K562 (cell line): ENCODE data around the gene ANP32B. TPM values are rescaled to one million over a fixed set of nuclear protein-coding genes. Genes with fewer than 3 reads are reported as not detected.
A peak's percentile ranks its signal among the peaks of the same experiment; 100 is the strongest.

Experiments used
- ATAC-seq: fragments of 200-7000 bp; cut with Tn5 transposase; 3 replicates; pipeline ENCODE4 v1.9.1; 2020; ENCODE audit warnings: moderate library complexity
- BruUV-seq: library from RNA; stranded (reverse); fragments of 400-500 nt; replicated peaks from 2 replicates; lab custom pipeline; 2021; lab: Mats Ljungman, UMichigan
- CTCF ChIA-PET: fragments of 300-600 bp; formaldehyde crosslinking; extraction: SDS; loops from one replicate; lab custom pipeline; 2021; ENCODE audit warnings: low intra/inter-chr PET ratio; lab: Yijun Ruan, JAX
- POLR2A ChIA-PET: fragments of 300-600, 350-650 bp; sonication (Branson Sonifier 250); formaldehyde crosslinking; extraction: SDS; loops from one replicate; lab custom pipeline; 2021; ENCODE audit warnings: antibody characterized with exemption, inconsistent platforms; lab: Yijun Ruan, JAX
- DNase-seq, 4 experiments: peaks; one replicate each; pipeline versions ENCODE4 v3.0.0 to v3.0.0-alpha.2; 2011 to 2018; ENCODE audit warnings: low spot score in 3 of 4, mixed read lengths in 3 of 4; ENCODE audit errors: extremely low read depth in 1 of 4
- FAIRE-seq: peaks from 2 replicates; lab custom pipeline; 2011; peaks lifted over from hg19 to GRCh38; lab: Jason Lieb, UNC
- H2AFZ ChIP-seq: 2 replicates; pipeline ENCODE4 v1.6.0; 2011; ENCODE audit warnings: low read depth, low read length, control low read depth, inconsistent platforms
- H3K27ac ChIP-seq: fragments of 200-600 bp; 3 replicates; pipeline ENCODE4 v1.8.0; 2011; ENCODE audit warnings: low read depth, mild to moderate bottlenecking, control low read depth, inconsistent platforms, low read length, moderate library complexity, mixed read lengths; ENCODE audit errors: extremely low read depth
- H3K27me3 ChIP-seq, 2 experiments: fragments of 300-600 bp in 1 of 2; 2 replicates in 1 of 2; 3 replicates in 1 of 2; pipeline versions ENCODE4 v1.6.0 to v1.8.0; 2011; ENCODE audit warnings: inconsistent platforms in 2 of 2, low read length in 2 of 2, mild to moderate bottlenecking in 1 of 2, mixed read lengths in 1 of 2, moderate library complexity in 1 of 2; ENCODE audit not compliant: control insufficient read depth in 2 of 2, insufficient read depth in 2 of 2
- H3K36me3 ChIP-seq: fragments of 300-600 bp; 3 replicates; pipeline ENCODE4 v1.8.0; 2011; ENCODE audit warnings: mild to moderate bottlenecking, low read length, inconsistent platforms; ENCODE audit not compliant: control insufficient read depth, insufficient read depth
- H3K4me1 ChIP-seq, 2 experiments: fragments of 200-600 bp in 1 of 2; replicated peaks in 1 of 2; 2 replicates in 1 of 2; 3 replicates in 1 of 2; pipeline versions ENCODE4 v1.5.1 to v1.8.0; 2011; ENCODE audit warnings: inconsistent platforms in 2 of 2, low read length in 2 of 2, mild to moderate bottlenecking in 1 of 2, mixed read lengths in 1 of 2, moderate library complexity in 1 of 2; ENCODE audit not compliant: control insufficient read depth in 2 of 2, insufficient read depth in 2 of 2
- H3K4me2 ChIP-seq: 2 replicates; pipeline ENCODE4 v1.6.1; 2011; ENCODE audit warnings: low read length, control low read depth, inconsistent platforms, mixed read lengths; ENCODE audit not compliant: insufficient read depth
- H3K4me3 ChIP-seq: fragments of 200-600 bp; sonication (generic), shearing (Covaris generic); 2 replicates; pipeline ENCODE4 v1.5.1; 2016; ENCODE audit warnings: control low read depth, inconsistent platforms
- H3K79me2 ChIP-seq: fragments of 200-600 bp; 3 replicates; pipeline ENCODE4 v1.8.0; 2011; ENCODE audit warnings: low read length, inconsistent platforms; ENCODE audit not compliant: control insufficient read depth, insufficient read depth
- H3K9ac ChIP-seq, 2 experiments: 2 replicates each; pipeline versions ENCODE4 v1.6.0 to v1.6.1; 2011; ENCODE audit warnings: low read depth in 2 of 2, low read length in 2 of 2, control low read depth in 1 of 2, inconsistent platforms in 1 of 2, mild to moderate bottlenecking in 1 of 2, mixed read lengths in 1 of 2; ENCODE audit not compliant: insufficient read depth in 1 of 2
- H3K9me1 ChIP-seq: one replicate; pipeline ENCODE4 v1.6.0; 2011; ENCODE audit warnings: inconsistent platforms, mild to moderate bottlenecking, low read length, moderate library complexity; ENCODE audit not compliant: control insufficient read depth, insufficient read depth
- H3K9me3 ChIP-seq: replicated peaks from 2 replicates; pipeline ENCODE4 v1.5.1; 2011; ENCODE audit warnings: low read depth, low read length, inconsistent platforms; ENCODE audit not compliant: control insufficient read depth, insufficient read depth
- H4K20me1 ChIP-seq: replicated peaks from 2 replicates; pipeline ENCODE4 v1.6.1; 2011; ENCODE audit warnings: low read length, inconsistent platforms, mixed read lengths; ENCODE audit not compliant: control insufficient read depth, insufficient read depth
- ILK ChIP-seq: fragments of 450-650 bp; IDR thresholded peaks from 2 replicates; pipeline ENCODE4 v1.6.1; 2016; ENCODE audit warnings: missing genetic modification characterization, low read depth, mild to moderate bottlenecking, missing compliant biosample characterization, moderate library complexity, borderline replicate concordance
- KLF1 ChIP-seq: fragments of 450-650 bp; IDR thresholded peaks from 2 replicates; pipeline ENCODE4 v1.6.1; 2016; ENCODE audit warnings: missing genetic modification characterization, missing compliant biosample characterization
- KLF13 ChIP-seq: fragments of 450-650 bp; IDR thresholded peaks from 2 replicates; pipeline ENCODE4 v1.6.1; 2016; ENCODE audit warnings: missing genetic modification characterization, low read depth, mild to moderate bottlenecking, missing compliant biosample characterization, moderate library complexity, borderline replicate concordance
- POLR2H ChIP-seq: IDR thresholded peaks from 2 replicates; pipeline ENCODE4 v1.6.1; 2016; ENCODE audit warnings: missing genetic modification characterization, low read depth, mild to moderate bottlenecking, control low read depth, missing compliant biosample characterization, moderate library complexity
- SAFB2 ChIP-seq: fragments of 200-400 bp; formaldehyde crosslinking; IDR thresholded peaks from 2 replicates; pipeline ENCODE4 v1.6.1; 2018; ENCODE audit warnings: borderline replicate concordance, low read length, low read depth, moderate library complexity; ENCODE audit not compliant: severe bottlenecking
- SMARCA4 ChIP-seq: fragments of 450-650 bp; IDR thresholded peaks from 2 replicates; pipeline ENCODE4 v1.6.1; 2016
- SUPT5H ChIP-seq: fragments of 450-650 bp; IDR thresholded peaks from 2 replicates; pipeline ENCODE4 v1.6.1; 2016
- TSC22D4 ChIP-seq: fragments of 450-650 bp; IDR thresholded peaks from 2 replicates; pipeline ENCODE4 v1.6.1; 2016; ENCODE audit warnings: missing genetic modification characterization, missing biosample characterization, control low read depth
- ZBED1 ChIP-seq: IDR thresholded peaks from 2 replicates; pipeline ENCODE4 v1.6.1; 2014
- ZBTB12 ChIP-seq: fragments of 250-450 bp; sonication (Bioruptor Pico); IDR thresholded peaks from 2 replicates; pipeline ENCODE4 v1.4.0; 2020
- ZBTB49 ChIP-seq: sonication (generic); formaldehyde crosslinking; IDR thresholded peaks from 2 replicates; pipeline ENCODE4 v1.8.0; 2022; ENCODE audit warnings: missing genetic modification reagents, mild to moderate bottlenecking, borderline replicate concordance
- ZNF184 ChIP-seq: sonication (generic); formaldehyde crosslinking; IDR thresholded peaks from 2 replicates; pipeline ENCODE4 v1.5.0; 2020; ENCODE audit warnings: missing genetic modification reagents
- ZNF354B ChIP-seq: fragments of 250-450 bp; sonication (Bioruptor Pico); IDR thresholded peaks from 2 replicates; pipeline ENCODE4 v1.4.0; 2020
- ZNF639 ChIP-seq, 2 experiments: fragments of 200-800 bp in 1 of 2; sonication (Bioruptor generic) in 1 of 2; sonication (generic) in 1 of 2; formaldehyde crosslinking in 1 of 2; IDR thresholded peaks in 1 of 2; conservative IDR thresholded peaks in 1 of 2; 2 replicates each; pipeline versions ENCODE4 v1.5.0 to v1.6.1; 2016 to 2020; ENCODE audit warnings: missing compliant biosample characterization in 1 of 2, missing genetic modification characterization in 1 of 2, missing genetic modification reagents in 1 of 2
- WGBS: fragments of 100-300 bp; shearing (Covaris generic); methylation state at CpG from one replicate; pipeline ENCODE4 v1.1.6; 2016; ENCODE audit warnings: low coverage, mixed read lengths; ENCODE audit not compliant: insufficient coverage; ENCODE audit errors: missing lambda C conversion rate; 5-methylcytosine and 5-hydroxymethylcytosine counted together
- in situ Hi-C: fragments of 300-500 bp; cut with MboI; formaldehyde crosslinking; loops from 4 replicates; pipeline ENCODE4 v1.15.0; 2018; ENCODE audit warnings: inconsistent platforms, mixed read lengths
- intact Hi-C: fragments of 100-400 bp; cut with micrococcal nuclease; formaldehyde crosslinking; loops from 2 replicates; pipeline ENCODE4 v1.14.2; 2022
- polyA plus RNA-seq, 8 experiments: library from polyadenylated mRNA; depleted of rRNA in 4 of 8; stranded (reverse) in 5 of 8; unstranded in 3 of 8; fragments of >200 nt; fragmentation: Nextera tagmentation in 2 of 8; fragmentation: Illumina TruSeq in 1 of 8; extraction: Ambion mirVana in 2 of 8; extraction: Trizol in 1 of 8; gene quantifications; 2 replicates each; pipeline versions ENCODE4 v1.2.1 to v1.2.3, GENCODE V29; 2011 to 2014; ENCODE audit warnings: inconsistent platforms in 1 of 8, missing spikeins in 1 of 8
- total RNA-seq, 7 experiments: library from RNA; depleted of rRNA in 6 of 7; stranded (reverse); fragments of >200 nt in 6 of 7; fragmentation: Illumina TruSeq in 2 of 7; extraction: Trizol in 2 of 7; gene quantifications; 2 replicates each; pipeline versions ENCODE4 v1.2.1 to v1.2.3, GENCODE V29; 2011 to 2021; ENCODE audit warnings: low replicate concordance in 1 of 7

Gene ANP32B
- total and polyA plus RNA-seq, 9 of the 15 experiments (the other 6 are each of a cell fraction or from before 2014, with no cell fraction given): 68.9 to 815 (median 141) TPM

GRCh38 chr9:98047002-98047401 lies 63.9 kb downstream of the ANP32B start (continued):
- TF ChIP-seq TSC22D4 (tag): no peak

GRCh38 chr9:98049288-98050072 lies 66.3 kb downstream of the ANP32B start:
- Histone ChIP-seq H4K20me1 (no peaks in the 10 kb centered on the region), H3K9me3 (peaks cover 4% of the 10 kb centered on the region; the same call in 1 of the 2 replicates), H3K4me1 (peaks cover 12 to 20% of the 10 kb centered on the region in 2 experiments; a peak in 3 of 5 replicates), H3K79me2 (peaks cover 68% of the 10 kb centered on the region), H3K27ac (peak overlapping the region; percentile 37; the same call in 2 of the 3 replicates), H3K36me3 (peaks cover 64% of the 10 kb centered on the region), H2AFZ (no peak overlapping the region), H3K9ac (no peak overlapping the region), H3K4me3 (no peak overlapping the region), H3K9me1 (no peaks in the 10 kb centered on the region), H3K4me2 (no peak overlapping the region; the same call in 1 of the 2 replicates), H3K27me3 (no peaks in the 10 kb centered on the region)
- intact Hi-C loops (loop anchor here (5.0 to 10.0 kb wide), 3 partner anchors 62 to 355 kb away; partner anchors contain the start of genes TRMO and XPA), in situ Hi-C loops (no loop called here)
- FAIRE-seq: no peak
- DNase-seq: no peak
- 92% methylated on average over 1 of the region's 1 CpG for WGBS
- CTCF ChIA-PET: no interaction called here
- no TSS peak for BruUV-seq
- POLR2A ChIA-PET: interaction anchor here (0.5 to 4.7 kb wide), 4 partner anchors 8 to 57 kb away, joined by 3 to 57 read pairs (median 4); partner anchors contain the start of gene NANS
- peak; percentile 4; the same call in 2 of the 3 replicates for ATAC-seq
- no peak for TF ChIP-seq SUPT5H
- TF ChIP-seq KLF1 (tag): 0 out of 2 replicates have a peak, but pooled peaks have one; percentile 47
- no peak for TF ChIP-seq ZNF184
- no peak for TF ChIP-seq SMARCA4
- TF ChIP-seq POLR2H (tag): 0 out of 2 replicates have a peak, but pooled peaks have one; percentile 46
- no peak for TF ChIP-seq ZBTB49 (CRISPR knock-in tag)
- no peak for TF ChIP-seq ZBED1
- peak in 1 of 2 experiments; percentile 75; a peak in 2 of 4 replicates for TF ChIP-seq ZNF639 (CRISPR knock-in tag; conservative IDR thresholded peaks at IDR 0.05 in 1 of 2, IDR thresholded peaks at IDR 0.05 in 1 of 2)
- no peak; the same call in 1 of the 2 replicates for TF ChIP-seq ILK (tag)
- peak; percentile 81; the same call in 1 of the 2 replicates for TF ChIP-seq KLF13 (tag)
- TF ChIP-seq ZBTB12 (CRISPR knock-in tag): peak; percentile 59; the same call in 1 of the 2 replicates
- peak; percentile 69; the same call in 1 of the 2 replicates for TF ChIP-seq ZNF354B (CRISPR knock-in tag)
- no peak for TF ChIP-seq SAFB2
